Left renal cortex interstitium (tissue), 4 donors: ENCODE data around the gene CDH18. TPM values are rescaled to one million over a fixed set of nuclear protein-coding genes. Genes with fewer than 3 reads are reported as not detected.

Experiments used
- DNase-seq, 4 donors: peaks; one replicate each; pipeline ENCODE4 v3.0.0-alpha.2; 2013; ENCODE audit warnings: low read depth in 4 of 4, low spot score in 2 of 4, missing footprints in 1 of 4
- polyA plus RNA-seq, 4 donors: library from polyadenylated mRNA; unstranded; fragments of 120-200 nt; gene quantifications; one replicate each; pipeline ENCODE4 v1.2.1, GENCODE V29; 2013; ENCODE audit not compliant: insufficient read length in 4 of 4

CDH18 gene
- 1 to 10 TPM in 2 of 4 donors, under 1 TPM in 2; 0.84 to 1.2 (median 0.96) TPM for polyA plus RNA-seq

- DNase-seq: peak in 2 of 4 donors; percentile 33 to 38
Observed at GRCh38 chr5:19987612-19988361, at the start of gene CDH18. Gene CDH18, minus strand, starts transcription at chr5:19988200. Its CDS starts 149,214 bp downstream, at chr5:19838986.

- DNase-seq: no peak
Observed at GRCh38 chr5:20034717-20035116, 46.7 kb upstream of the CDH18 start.

DNA sequence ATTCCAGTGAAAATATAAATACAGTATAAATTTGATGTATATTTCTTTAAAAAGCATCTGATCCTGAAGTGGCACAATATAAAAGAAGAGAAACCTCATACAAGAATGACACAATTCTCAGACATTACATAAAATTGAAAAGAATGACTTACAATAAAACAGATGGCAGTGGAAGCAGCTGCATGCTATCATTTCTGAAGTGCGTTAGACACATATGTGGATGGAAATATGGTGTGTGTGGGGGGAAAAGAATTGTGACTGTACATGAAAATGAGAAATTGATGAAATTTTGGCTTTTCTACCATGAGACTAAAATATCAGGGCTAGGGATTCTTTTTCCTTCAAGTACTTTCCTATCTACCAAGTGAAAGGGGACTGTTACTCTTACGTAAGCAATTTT is 45.9 kb upstream of the CDH18 start:
- no peak for DNase-seq

GRCh38 chr5:20032896-20033295 is 44.9 kb upstream of the CDH18 start:
- no peak for DNase-seq

- DNase-seq: no peak
Observed at GRCh38 chr5:20030125-20030524, 42.1 kb upstream of the CDH18 start.

DNA sequence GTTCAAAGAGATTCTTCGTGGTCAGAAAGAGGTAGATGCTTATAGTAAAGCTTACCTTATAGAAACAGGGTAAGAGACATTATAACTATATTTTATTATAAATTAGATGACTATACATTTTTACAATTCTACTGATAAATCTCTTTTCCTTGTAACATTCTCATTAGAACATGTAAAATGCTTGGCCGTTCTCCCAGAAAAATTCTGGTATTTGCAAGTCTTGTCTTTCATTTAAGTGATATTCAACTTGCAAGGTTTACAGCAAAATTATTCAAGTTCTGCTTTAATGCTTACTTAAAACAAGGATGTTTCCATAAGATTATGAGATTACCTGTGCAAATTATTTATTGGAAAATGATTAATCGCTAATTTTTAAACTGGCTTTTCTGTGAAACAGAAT is 41.3 kb upstream of the CDH18 start:
- DNase-seq: no peak

DNA sequence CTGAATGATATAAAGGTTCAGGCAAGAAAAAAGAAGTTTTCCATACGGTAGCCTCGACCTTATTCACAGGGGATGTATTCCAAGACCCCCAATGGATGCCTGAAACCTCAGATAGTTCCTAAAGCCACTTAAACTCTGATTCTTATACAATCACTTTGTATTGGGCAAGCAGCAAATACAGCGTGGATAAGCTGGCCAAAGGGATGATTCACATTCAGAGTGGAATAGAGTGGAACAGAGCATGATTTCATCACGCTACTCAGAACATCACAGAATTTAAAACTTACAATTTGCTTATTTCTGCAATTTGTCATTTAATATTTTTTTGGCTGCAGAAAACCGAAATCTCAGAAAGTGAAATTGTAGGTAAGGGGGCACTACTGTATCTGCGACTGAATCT is 40.5 kb upstream of the CDH18 start:
- DNase-seq: no peak

DNA sequence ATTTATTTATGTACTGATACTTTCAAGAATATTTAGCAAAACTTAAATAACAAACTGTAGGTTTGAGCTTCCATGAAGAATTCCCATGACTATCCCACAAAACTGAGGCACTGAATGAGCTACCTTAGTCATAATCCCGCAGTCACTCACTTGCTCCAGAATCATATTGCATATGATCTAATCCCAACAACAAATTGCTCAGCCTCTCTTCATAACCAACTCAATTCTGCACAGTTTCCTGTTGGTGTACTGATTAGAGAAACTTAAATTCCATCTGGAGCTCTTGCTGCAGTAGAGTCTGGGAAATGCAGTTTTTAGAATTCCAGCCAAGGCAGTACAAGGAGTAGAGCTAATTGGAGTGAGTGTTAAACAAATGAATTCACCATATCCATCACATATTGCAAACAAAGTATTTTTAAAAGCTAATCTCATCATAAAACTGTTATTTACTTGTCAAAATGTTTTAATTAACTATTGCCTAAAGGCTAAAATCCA is 35.7 kb upstream of the CDH18 start:
- DNase-seq: no peak

DNA sequence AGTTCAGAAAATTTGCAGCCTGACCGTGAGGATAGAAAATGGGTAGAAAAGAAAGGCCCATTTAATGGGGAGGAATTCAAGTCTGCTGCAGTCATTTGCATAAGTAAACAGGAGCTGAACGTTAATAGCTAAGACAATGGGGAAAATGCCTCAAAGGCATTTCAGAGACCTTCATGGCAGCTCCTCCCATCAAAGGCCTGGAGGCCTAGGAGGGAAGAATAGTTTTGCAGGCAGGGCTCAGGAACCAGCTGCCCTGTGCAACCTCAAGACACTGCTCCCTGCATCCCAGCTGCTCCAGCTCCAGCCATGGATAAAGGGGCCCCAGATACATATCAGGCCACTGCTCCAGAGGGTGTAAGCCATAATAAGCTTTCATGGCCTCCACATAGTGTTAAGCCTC is 32.2 kb upstream of the CDH18 start:
- no peak for DNase-seq

- DNase-seq: no peak
Observed at GRCh38 chr5:20017021-20017420, 29.0 kb upstream of the CDH18 start.

DNA sequence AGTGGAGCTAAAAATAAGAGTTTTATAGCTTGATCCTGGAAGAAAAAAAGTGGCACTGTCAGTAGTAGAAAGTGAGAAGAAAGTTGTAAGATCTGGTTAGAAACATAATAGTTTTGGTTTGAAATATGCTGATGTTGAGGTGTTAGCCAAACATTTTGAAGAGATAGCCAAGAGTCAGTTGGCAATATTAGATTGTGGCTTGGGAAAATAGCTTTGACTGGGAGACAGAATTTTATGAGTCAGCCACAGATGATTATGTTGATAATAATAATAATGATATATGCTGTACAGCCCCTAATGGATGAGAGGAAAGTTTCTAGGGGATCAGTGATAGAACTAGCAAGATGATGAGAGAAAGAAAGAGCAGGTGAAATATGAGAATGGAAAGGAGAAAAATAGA is 12.4 kb upstream of the CDH18 start:
- DNase-seq: no peak

DNA sequence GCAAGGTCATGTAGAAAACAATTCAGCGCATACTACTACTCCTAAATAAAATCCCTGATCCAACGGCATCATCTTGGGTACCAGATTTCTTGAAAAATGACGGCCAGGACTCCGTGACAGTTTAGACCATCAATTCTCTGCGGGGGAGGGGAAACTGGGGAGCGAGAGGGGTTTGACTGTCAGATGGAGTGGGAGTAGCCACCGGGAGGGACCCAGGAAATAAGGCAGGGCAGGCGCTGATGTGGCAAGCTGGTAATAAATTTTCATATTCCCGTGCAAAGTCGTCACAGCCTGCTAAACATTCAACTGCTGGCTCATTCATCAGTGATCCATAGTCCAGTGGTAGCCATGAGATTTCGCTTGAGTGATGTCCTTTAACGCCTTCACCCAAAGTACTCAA is 457 bp upstream of the CDH18 start:
- no peak for DNase-seq

DNA sequence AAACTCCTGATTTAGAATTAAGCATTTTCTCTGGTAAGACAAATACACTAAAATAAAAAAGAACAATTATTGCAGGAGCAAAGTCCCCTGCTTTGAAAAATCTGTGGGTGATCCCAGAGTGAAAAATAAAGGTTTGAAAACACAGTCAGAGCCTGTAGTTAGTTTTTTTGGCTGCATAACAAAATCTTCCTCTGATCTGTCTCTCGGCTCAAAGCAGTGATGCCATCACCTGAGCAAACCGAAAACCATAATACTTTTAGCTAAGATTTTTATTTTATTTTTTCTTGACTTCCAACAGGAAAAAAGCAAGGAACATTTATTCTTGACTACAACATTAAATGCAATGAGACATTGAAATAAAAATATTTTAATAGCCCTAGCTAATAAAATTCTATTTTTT is 1.2 kb downstream of the CDH18 start:
- DNase-seq: no peak

GRCh38 chr5:19986031-19986619 is 1.9 kb downstream of the CDH18 start:
- DNase-seq: no peak

- DNase-seq: no peak
Observed at GRCh38 chr5:19978476-19978875, 9.5 kb downstream of the CDH18 start.

- no peak for DNase-seq
Observed at GRCh38 chr5:19977099-19977498, 10.9 kb downstream of the CDH18 start.

DNA sequence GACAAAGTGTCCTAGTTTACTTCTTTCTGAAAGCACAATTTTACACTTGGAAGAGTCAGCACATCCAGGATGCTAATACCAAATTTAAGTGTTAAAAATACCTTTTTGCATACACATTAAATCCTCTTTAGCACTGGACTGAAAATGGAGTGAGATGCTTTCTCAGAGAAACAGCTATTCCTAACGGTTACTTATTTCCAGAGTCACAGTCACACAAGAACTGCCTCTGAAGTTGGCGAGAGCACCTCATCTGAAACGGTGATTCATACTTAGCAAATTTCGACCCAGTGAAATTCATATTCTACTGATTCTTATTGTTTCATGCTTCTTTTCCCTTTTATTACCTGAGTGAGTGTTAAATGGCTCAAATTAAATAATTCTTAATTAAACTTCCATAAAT is 12.2 kb downstream of the CDH18 start:
- DNase-seq: no peak

DNA sequence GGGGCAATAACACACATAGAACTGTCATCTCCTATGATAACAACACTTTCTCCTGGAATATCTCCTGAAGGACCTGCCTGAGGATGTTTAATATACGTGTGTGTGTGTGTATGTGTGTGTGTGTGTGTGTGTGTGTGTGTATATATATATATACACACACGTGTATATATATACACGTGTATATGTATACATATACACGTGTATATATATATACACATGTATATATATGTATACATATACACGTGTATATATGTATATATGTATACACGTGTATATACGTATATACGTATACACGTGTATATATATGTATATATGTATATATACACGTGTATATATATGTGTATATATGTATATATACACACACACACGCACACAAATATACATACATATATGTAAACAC is 27.5 kb downstream of the CDH18 start:
- no peak for DNase-seq

DNA sequence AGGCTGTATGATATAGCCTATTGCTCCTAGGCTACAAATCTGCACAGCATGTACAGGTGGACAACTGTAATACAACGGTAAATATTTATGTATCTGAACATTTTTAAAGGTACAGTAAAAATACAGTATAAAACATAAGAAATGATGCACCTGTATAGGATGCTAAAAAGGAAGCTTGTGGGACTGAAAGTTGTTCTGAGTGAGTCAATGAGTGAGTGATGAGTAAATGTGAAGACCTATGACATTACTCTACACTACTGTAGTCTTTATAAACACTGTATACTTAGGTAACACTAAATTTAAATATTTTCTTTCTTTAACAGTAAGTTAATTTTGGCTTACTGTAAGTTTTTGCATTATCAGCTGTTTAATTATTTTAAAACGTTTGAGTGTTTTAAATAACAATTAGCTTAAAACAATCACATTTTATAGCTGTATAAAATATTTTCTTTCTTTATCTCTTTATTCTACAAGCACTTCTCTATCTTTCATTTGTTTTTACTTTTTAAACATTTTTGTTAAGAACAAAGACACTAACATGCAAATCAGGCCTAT is 28.1 kb downstream of the CDH18 start:
- no peak for DNase-seq

DNA sequence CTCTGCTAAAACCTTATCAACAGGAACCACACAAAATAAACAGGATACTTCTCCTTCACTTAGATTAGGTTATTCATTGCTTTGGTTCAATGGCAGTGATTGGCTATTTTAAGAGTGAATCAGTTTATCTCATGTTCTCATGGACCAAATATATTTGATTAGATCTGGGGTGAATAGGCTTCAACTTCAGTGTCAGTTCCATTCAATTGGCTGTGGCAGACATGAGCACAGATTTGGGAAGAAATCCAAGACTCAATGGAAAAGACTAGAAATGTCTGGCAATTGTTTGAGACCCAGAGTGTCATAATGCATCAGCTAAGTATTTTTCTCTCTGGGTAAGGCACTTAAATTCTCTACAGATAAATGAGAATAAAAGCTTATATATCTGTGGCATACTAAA is 37.1 kb downstream of the CDH18 start:
- DNase-seq: no peak

GRCh38 chr5:19940192-19940591 is 47.8 kb downstream of the CDH18 start:
- no peak for DNase-seq

DNA sequence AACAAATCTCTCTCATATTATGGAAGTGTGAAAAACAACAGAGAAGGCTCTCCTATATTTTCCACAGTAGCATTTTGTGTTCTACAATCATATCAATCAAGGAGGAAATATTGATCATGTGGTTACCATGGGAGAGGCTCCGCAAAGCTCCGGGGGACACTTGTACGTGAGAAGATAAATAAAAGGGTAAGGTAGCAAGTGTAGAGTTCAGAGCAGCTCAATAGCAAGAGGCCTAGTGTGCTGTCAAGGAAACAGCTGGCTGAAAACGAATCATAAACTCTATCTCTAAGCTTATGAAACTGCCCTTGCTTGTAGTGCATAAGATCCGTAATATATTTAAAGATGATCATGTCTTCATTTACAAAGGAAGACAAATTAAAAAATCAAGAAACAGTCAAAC is 57.5 kb downstream of the CDH18 start:
- no peak for DNase-seq
